BJ (cell line): ENCODE measurements around the gene EFNA2. TPM values are rescaled to one million over a fixed set of nuclear protein-coding genes. Genes with fewer than 3 reads are reported as not detected.
"Not testable (repeated sequence)": the region's sequence is repeated elsewhere in the genome, so short reads cannot be mapped to it uniquely, and the experiment has no call there.

Experiments used
- CTCF ChIA-PET: fragments of 350-600 bp; formaldehyde crosslinking; extraction: SDS; loops from one replicate; lab custom pipeline; 2021; ENCODE audit warnings: antibody characterized with exemption, inconsistent platforms; lab: Yijun Ruan, JAX
- POLR2A ChIA-PET: fragments of 300-600 bp; sonication (Branson Sonifier 250); formaldehyde crosslinking; extraction: SDS; loops from one replicate; lab custom pipeline; 2021; ENCODE audit warnings: antibody characterized with exemption; lab: Charles Lee
- DNase-seq: peaks from one replicate; pipeline ENCODE4 v3.0.0-alpha.2; 2011; ENCODE audit warnings: low read depth
- H3K27me3 ChIP-seq: 2 replicates; pipeline ENCODE4 v1.6.0; 2011; ENCODE audit warnings: low read length; ENCODE audit not compliant: control insufficient read depth, insufficient read depth
- H3K36me3 ChIP-seq: 2 replicates; pipeline ENCODE4 v1.5.1; 2011; ENCODE audit warnings: low read length; ENCODE audit not compliant: control insufficient read depth, insufficient read depth
- H3K4me3 ChIP-seq: 2 replicates; pipeline ENCODE4 v1.5.1; 2011; ENCODE audit warnings: low read depth, mild to moderate bottlenecking, control low read depth, low read length
- polyA plus RNA-seq: library from polyadenylated mRNA; depleted of rRNA; stranded (reverse); fragments of >200 nt; gene quantifications from 2 replicates; pipeline ENCODE4 v1.2.3, GENCODE V29; 2011
- TF ChIP-seq, protein P1 (sequence below): IDR thresholded peaks from 2 replicates; pipeline ENCODE4 v1.5.1; 2011; ENCODE audit warnings: low read depth, mild to moderate bottlenecking, control low read depth, inconsistent platforms, low read length, moderate library complexity; ENCODE audit not compliant: insufficient read depth

EFNA2 gene
- polyA plus RNA-seq, 1 experiment, result not detected

DNA sequence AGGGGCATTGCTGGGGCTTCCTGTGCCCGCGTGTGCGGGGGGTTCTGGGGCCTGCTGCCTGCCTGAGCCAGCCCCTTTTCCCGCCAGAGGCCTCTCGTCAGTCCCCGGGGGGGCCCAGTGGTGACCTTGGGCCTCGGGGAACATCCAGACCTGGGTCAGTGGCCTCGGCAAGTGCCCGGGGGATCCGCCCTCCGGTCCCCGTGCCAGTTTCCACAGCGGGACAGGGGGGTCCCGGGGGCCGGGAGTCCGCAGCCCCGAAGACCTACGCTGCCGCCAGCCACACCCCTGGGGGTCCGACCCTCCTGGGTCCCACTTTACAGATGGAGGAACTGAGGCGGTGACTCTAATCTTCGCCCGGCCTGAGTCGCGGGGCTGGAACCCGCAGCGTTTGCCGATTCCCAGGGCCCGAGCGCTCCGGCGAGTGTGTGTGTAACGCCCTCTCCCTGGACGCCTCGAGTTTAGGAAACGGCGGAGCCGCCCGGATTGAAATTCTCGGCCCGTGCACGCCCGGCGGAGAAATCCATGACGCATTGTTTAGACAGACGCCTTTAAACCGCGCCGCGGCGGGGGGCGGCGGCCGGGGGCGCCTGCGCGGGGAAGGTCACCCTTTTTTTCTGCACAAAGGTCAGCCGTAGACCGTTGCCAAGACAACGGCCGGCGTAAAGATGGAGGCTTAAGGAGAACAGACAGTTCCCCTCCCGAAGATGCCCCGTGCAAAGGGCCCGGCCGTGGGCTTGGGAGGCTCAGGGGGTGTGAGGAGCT, 39.3 kb downstream of the EFNA2 start:
- CTCF ChIA-PET, result interaction anchor here (0.6 to 1.2 kb wide), 4 partner anchors 9 to 370 kb away, joined by 3 to 5 read pairs (median 4); no protein-coding TSS in a partner anchor
- POLR2A ChIA-PET, result no interaction called here
- peak overlapping the region; percentile 13 for H3K4me3 ChIP-seq
- H3K36me3 ChIP-seq, result no peaks in the 10 kb centered on the region
- peak; percentile 12 for DNase-seq
- H3K27me3 ChIP-seq, result no peaks in the 10 kb centered on the region
- TF ChIP-seq, protein P1, sequence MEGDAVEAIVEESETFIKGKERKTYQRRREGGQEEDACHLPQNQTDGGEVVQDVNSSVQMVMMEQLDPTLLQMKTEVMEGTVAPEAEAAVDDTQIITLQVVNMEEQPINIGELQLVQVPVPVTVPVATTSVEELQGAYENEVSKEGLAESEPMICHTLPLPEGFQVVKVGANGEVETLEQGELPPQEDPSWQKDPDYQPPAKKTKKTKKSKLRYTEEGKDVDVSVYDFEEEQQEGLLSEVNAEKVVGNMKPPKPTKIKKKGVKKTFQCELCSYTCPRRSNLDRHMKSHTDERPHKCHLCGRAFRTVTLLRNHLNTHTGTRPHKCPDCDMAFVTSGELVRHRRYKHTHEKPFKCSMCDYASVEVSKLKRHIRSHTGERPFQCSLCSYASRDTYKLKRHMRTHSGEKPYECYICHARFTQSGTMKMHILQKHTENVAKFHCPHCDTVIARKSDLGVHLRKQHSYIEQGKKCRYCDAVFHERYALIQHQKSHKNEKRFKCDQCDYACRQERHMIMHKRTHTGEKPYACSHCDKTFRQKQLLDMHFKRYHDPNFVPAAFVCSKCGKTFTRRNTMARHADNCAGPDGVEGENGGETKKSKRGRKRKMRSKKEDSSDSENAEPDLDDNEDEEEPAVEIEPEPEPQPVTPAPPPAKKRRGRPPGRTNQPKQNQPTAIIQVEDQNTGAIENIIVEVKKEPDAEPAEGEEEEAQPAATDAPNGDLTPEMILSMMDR, result no peak

- H3K4me3 ChIP-seq, result peak overlapping the region; percentile 13
- H3K27me3 ChIP-seq, result no peaks in the 10 kb centered on the region
- ChIA-PET POLR2A (no interaction called here), CTCF (interaction anchor here (0.7 kb wide), 1 partner anchor 14 kb away, joined by 5 read pairs; no protein-coding TSS in a partner anchor)
- TF ChIP-seq, protein P1, result no peak
- no peaks in the 10 kb centered on the region for H3K36me3 ChIP-seq
- DNase-seq, result no peak
These were observed 40.1 kb downstream of the EFNA2 start for GRCh38 chr19:1325568-1326294.

GRCh38 chr19:1327125-1327524, 41.5 kb downstream of the EFNA2 start:
- CTCF ChIA-PET, result interaction anchor here (1.1 kb wide), 1 partner anchor 10 kb away, joined by 3 read pairs; no protein-coding TSS in a partner anchor
- TF ChIP-seq, protein P1, result no peak
- POLR2A ChIA-PET, result no interaction called here
- DNase-seq, result no peak
- H3K27me3 ChIP-seq, result no peaks in the 10 kb centered on the region; the same call in 1 of the 2 replicates
- no peak overlapping the region for H3K4me3 ChIP-seq
- H3K36me3 ChIP-seq, result no peaks in the 10 kb centered on the region

DNA sequence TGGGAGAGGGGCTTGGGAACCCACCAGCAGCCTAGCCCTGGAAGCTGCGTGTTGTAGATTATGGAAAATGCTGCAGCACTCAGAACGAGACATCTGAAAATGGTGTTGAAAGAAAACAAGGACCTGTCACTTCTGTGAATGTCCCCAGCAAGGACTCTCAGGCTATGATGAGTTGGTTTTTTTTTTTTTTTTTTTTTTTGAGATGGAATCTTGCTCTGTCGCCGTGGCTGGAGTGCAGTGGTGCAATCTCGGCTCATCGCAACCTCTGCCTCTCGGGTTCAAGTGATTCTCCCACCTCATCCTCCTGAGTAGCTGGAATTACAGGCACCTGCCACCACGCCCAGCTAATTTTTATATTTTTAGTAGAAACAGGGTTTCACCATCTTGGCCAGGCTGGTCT, 46.5 kb downstream of the EFNA2 start:
- H3K27me3 ChIP-seq, H3K4me3 ChIP-seq, POLR2A ChIA-PET, DNase-seq, H3K36me3 ChIP-seq: not testable (repeated sequence)
- CTCF ChIA-PET, result interaction anchor here (1.7 kb wide), 1 partner anchor 16 kb away, joined by 3 read pairs; no protein-coding TSS in a partner anchor

DNA sequence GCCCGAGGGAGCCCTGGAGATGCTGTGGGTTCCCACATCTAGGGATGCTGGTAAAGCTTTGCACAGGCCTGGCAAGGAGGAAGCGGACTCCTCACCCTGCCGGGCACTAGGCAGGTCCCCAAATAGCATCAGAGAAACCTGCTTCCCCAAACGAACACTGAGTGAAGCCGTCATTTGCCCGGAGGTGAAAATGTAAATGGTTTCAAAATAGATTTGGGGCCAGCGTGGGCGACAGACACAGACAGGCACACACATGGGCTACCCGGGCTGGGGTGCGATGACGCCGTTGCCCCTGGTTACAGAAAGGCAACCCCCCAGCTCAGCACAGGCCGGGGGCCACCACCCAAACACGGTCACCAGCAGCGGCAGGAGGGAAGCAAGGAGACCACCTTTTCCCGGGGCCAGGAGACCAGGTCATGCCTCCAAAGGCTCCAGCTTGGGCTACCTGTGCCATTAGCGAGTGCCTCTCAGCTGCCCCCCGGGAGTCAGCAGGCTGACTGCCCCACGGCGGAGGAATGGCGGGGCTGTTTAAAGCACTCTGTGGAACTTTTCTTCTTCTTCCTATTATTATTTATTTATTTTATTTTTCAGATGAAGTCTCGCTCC, 50.5 kb downstream of the EFNA2 start:
- TF ChIP-seq, protein P1, result no peak
- no peak for DNase-seq
- peaks cover 2% of the 10 kb centered on the region for H3K27me3 ChIP-seq
- POLR2A ChIA-PET, result no interaction called here
- CTCF ChIA-PET, result interaction anchor here (0.9 to 1.6 kb wide), 2 partner anchors 20 to 92 kb away, joined by 4 read pairs; no protein-coding TSS in a partner anchor
- no peak overlapping the region for H3K4me3 ChIP-seq
- H3K36me3 ChIP-seq, result no peaks in the 10 kb centered on the region
